Loucy (cell line): Measurements from ENCODE around the gene TAF4.

Source experiments
- H2AFZ ChIP-seq: fragments of 200-600 bp; sonication (generic); 2 replicates; pipeline ENCODE4 v1.6.0; 2016; ENCODE audit warnings: antibody characterized with exemption, mild to moderate bottlenecking, low read length, moderate library complexity
- H3F3A ChIP-seq: fragments of 200-600 bp; 2 replicates; pipeline ENCODE4 v1.6.0; 2016; ENCODE audit warnings: antibody characterized with exemption, low read depth, mild to moderate bottlenecking
- H3K27me3 ChIP-seq: fragments of 200-600 bp; sonication (generic); 2 replicates; pipeline ENCODE4 v1.6.1; 2014; ENCODE audit warnings: low read length, mild to moderate bottlenecking; ENCODE audit not compliant: insufficient read depth, poor library complexity, severe bottlenecking
- H3K36me3 ChIP-seq: fragments of 200-600 bp; sonication (generic); 2 replicates; pipeline ENCODE4 v1.6.1; 2016; ENCODE audit warnings: low read length; ENCODE audit not compliant: insufficient read depth
- H3K4me1 ChIP-seq: fragments of 200-600 bp; sonication (generic); 2 replicates; pipeline ENCODE4 v1.5.1; 2014; ENCODE audit warnings: low read length, mild to moderate bottlenecking; ENCODE audit not compliant: insufficient read depth, poor library complexity, severe bottlenecking
- H3K4me2 ChIP-seq: fragments of 200-600 bp; sonication (generic); 2 replicates; pipeline ENCODE4 v1.6.0; 2014; ENCODE audit warnings: antibody characterized with exemption, low read length, low read depth, mild to moderate bottlenecking; ENCODE audit not compliant: poor library complexity, severe bottlenecking
- H3K4me3 ChIP-seq: fragments of 200-600 bp; sonication (generic); 2 replicates; pipeline ENCODE4 v1.5.1; 2014; ENCODE audit warnings: low read length, mild to moderate bottlenecking, mixed read lengths; ENCODE audit not compliant: poor library complexity, severe bottlenecking
- H3K79me2 ChIP-seq: fragments of 200-600 bp; sonication (generic); 2 replicates; pipeline ENCODE4 v1.6.1; 2014; ENCODE audit warnings: low read length; ENCODE audit not compliant: insufficient read depth
- H3K9ac ChIP-seq: fragments of 200-600 bp; sonication (generic); 2 replicates; pipeline ENCODE4 v1.6.0; 2014; ENCODE audit warnings: mild to moderate bottlenecking, low read depth, low read length, moderate library complexity; ENCODE audit not compliant: poor library complexity, severe bottlenecking
- H3K9me2 ChIP-seq: fragments of 200-600 bp; sonication (generic); replicated peaks from 2 replicates; pipeline ENCODE4 v1.6.1; 2016; ENCODE audit warnings: low read depth, low read length, mixed read lengths
- H3K9me3 ChIP-seq: fragments of 200-600 bp; sonication (generic); 2 replicates; pipeline ENCODE4 v1.6.1; 2014; ENCODE audit warnings: mild to moderate bottlenecking, antibody characterized with exemption, low read length, low read depth; ENCODE audit not compliant: insufficient read depth
- H4K20me1 ChIP-seq: fragments of 200-600 bp; sonication (generic); 2 replicates; pipeline ENCODE4 v1.6.0; 2014; ENCODE audit warnings: antibody characterized with exemption, low read length, mild to moderate bottlenecking; ENCODE audit not compliant: insufficient read depth, poor library complexity, severe bottlenecking
- EZH2phosphoT487 ChIP-seq: fragments of 200-600 bp; IDR thresholded peaks from 2 replicates; pipeline ENCODE4 v1.6.1; 2018; ENCODE audit warnings: antibody characterized with exemption, mild to moderate bottlenecking, moderate library complexity, borderline replicate concordance
- TF ChIP-seq, protein P1 (sequence below): fragments of 200-600 bp; sonication (generic); conservative IDR thresholded peaks from 2 replicates; pipeline ENCODE4 v1.5.1; 2014; ENCODE audit warnings: mild to moderate bottlenecking, antibody characterized with exemption, low read length

The TAF4 gene

GRCh38 chr20:61954276-61955021, 111.2 kb downstream of the TAF4 start:
- Histone ChIP-seq H3K36me3 (no peaks in the 10 kb centered on the region), H3K4me3 (no peak overlapping the region), H3F3A (no peaks in the 10 kb centered on the region), H3K4me2 (no peak overlapping the region), H3K27me3 (no peaks in the 10 kb centered on the region), H3K79me2 (no peaks in the 10 kb centered on the region), H3K9me2 (no peaks in the 10 kb centered on the region), H3K9me3 (no peaks in the 10 kb centered on the region), H3K9ac (no peak overlapping the region), H3K4me1 (no peaks in the 10 kb centered on the region), H4K20me1 (no peaks in the 10 kb centered on the region), H2AFZ (no peak overlapping the region)
- TF ChIP-seq, protein P1, sequence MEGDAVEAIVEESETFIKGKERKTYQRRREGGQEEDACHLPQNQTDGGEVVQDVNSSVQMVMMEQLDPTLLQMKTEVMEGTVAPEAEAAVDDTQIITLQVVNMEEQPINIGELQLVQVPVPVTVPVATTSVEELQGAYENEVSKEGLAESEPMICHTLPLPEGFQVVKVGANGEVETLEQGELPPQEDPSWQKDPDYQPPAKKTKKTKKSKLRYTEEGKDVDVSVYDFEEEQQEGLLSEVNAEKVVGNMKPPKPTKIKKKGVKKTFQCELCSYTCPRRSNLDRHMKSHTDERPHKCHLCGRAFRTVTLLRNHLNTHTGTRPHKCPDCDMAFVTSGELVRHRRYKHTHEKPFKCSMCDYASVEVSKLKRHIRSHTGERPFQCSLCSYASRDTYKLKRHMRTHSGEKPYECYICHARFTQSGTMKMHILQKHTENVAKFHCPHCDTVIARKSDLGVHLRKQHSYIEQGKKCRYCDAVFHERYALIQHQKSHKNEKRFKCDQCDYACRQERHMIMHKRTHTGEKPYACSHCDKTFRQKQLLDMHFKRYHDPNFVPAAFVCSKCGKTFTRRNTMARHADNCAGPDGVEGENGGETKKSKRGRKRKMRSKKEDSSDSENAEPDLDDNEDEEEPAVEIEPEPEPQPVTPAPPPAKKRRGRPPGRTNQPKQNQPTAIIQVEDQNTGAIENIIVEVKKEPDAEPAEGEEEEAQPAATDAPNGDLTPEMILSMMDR: no peak
- TF ChIP-seq EZH2phosphoT487: no peak

GRCh38 chr20:61953037-61954021, 112.4 kb downstream of the TAF4 start:
- Histone ChIP-seq H3K4me1 (no peaks in the 10 kb centered on the region), H3K9ac (no peak overlapping the region), H3F3A (no peaks in the 10 kb centered on the region), H2AFZ (no peak overlapping the region), H3K79me2 (no peaks in the 10 kb centered on the region), H3K4me3 (no peak overlapping the region), H3K9me3 (no peaks in the 10 kb centered on the region), H4K20me1 (no peaks in the 10 kb centered on the region), H3K27me3 (no peaks in the 10 kb centered on the region), H3K36me3 (no peaks in the 10 kb centered on the region), H3K4me2 (no peak overlapping the region), H3K9me2 (no peaks in the 10 kb centered on the region)
- TF ChIP-seq, protein P1: no peak
- no peak for TF ChIP-seq EZH2phosphoT487

- Histone ChIP-seq H2AFZ (no peak overlapping the region), H3K36me3 (no peaks in the 10 kb centered on the region), H3K27me3 (no peaks in the 10 kb centered on the region), H4K20me1 (no peaks in the 10 kb centered on the region), H3F3A (no peaks in the 10 kb centered on the region), H3K79me2 (no peaks in the 10 kb centered on the region), H3K9me3 (no peaks in the 10 kb centered on the region), H3K4me3 (no peak overlapping the region), H3K4me2 (no peak overlapping the region), H3K9ac (no peak overlapping the region), H3K4me1 (no peaks in the 10 kb centered on the region), H3K9me2 (no peaks in the 10 kb centered on the region)
- TF ChIP-seq, protein P1: no peak
- TF ChIP-seq EZH2phosphoT487: no peak
Observed at GRCh38 chr20:61951695-61952533, 113.8 kb downstream of the TAF4 start.
